OCI-LY1 (cell line): ENCODE measurements around the gene MET.

Source experiments
- EZH2 ChIP-seq: fragments of 200-600 bp; sonication (generic), shearing (Covaris generic); IDR thresholded peaks from 2 replicates; pipeline ENCODE4 v1.8.0; 2017; ENCODE audit warnings: borderline replicate concordance, mixed run types, mild to moderate bottlenecking, antibody characterized with exemption, low read length, moderate library complexity, mixed read lengths
- TF ChIP-seq, protein P1 (sequence below): fragments of 200-600 bp; sonication (generic), shearing (Covaris generic); IDR thresholded peaks from 2 replicates; pipeline ENCODE4 v1.5.1; 2017; ENCODE audit warnings: mild to moderate bottlenecking, antibody characterized with exemption, low read length, moderate library complexity, mixed read lengths

DNA sequence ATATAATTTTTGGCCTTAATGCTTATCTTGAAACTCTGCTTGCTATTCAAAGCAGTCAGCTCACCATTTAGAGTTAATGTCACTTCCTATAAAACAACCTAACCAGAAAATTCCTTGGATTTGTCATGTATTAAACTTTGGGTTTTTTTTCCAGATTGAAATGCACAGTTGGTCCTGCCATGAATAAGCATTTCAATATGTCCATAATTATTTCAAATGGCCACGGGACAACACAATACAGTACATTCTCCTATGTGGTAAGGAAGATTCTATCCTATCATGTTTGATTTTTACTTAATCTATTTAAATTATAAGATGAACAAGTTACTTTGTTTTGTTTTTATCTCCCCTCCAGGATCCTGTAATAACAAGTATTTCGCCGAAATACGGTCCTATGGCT is 85.3 kb downstream of the MET start:
- TF ChIP-seq, protein P1, sequence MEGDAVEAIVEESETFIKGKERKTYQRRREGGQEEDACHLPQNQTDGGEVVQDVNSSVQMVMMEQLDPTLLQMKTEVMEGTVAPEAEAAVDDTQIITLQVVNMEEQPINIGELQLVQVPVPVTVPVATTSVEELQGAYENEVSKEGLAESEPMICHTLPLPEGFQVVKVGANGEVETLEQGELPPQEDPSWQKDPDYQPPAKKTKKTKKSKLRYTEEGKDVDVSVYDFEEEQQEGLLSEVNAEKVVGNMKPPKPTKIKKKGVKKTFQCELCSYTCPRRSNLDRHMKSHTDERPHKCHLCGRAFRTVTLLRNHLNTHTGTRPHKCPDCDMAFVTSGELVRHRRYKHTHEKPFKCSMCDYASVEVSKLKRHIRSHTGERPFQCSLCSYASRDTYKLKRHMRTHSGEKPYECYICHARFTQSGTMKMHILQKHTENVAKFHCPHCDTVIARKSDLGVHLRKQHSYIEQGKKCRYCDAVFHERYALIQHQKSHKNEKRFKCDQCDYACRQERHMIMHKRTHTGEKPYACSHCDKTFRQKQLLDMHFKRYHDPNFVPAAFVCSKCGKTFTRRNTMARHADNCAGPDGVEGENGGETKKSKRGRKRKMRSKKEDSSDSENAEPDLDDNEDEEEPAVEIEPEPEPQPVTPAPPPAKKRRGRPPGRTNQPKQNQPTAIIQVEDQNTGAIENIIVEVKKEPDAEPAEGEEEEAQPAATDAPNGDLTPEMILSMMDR, result no peak
- no peak for TF ChIP-seq EZH2
